PC-9 (cell line): ENCODE measurements around the gene ZNF384. TPM values are rescaled to one million over a fixed set of nuclear protein-coding genes. Genes with fewer than 3 reads are reported as not detected.

ENCODE experiments used
- BruUV-seq: library from RNA; stranded (reverse); fragments of 400-500 nt; replicated peaks from 2 replicates; lab custom pipeline; 2021; lab: Mats Ljungman, UMichigan
- CTCF ChIA-PET: fragments of 300-600 bp; sonication (Branson Sonifier 250); formaldehyde crosslinking; loops from one replicate; lab custom pipeline; 2022; ENCODE audit warnings: antibody characterized with exemption; lab: Charles Lee
- POLR2A ChIA-PET: fragments of 300-600 bp; sonication (Branson Sonifier 250); formaldehyde crosslinking; loops from one replicate; lab custom pipeline; 2022; ENCODE audit warnings: antibody characterized with exemption; ENCODE audit not compliant: unreplicated experiment; lab: Charles Lee
- DNase-seq, 2 experiments: peaks; one replicate each; pipeline versions ENCODE4 v3.0.0 to v3.0.0-alpha.2; 2015 to 2022; ENCODE audit warnings: mixed read lengths in 1 of 2
- H2AFZ ChIP-seq: fragments of 200-600 bp; sonication (generic); 2 replicates; pipeline ENCODE4 v1.8.1; 2017; ENCODE audit warnings: antibody characterized with exemption
- H3F3A ChIP-seq: fragments of 200-600 bp; sonication (generic); 2 replicates; pipeline ENCODE4 v1.8.1; 2017; ENCODE audit warnings: antibody characterized with exemption, mild to moderate bottlenecking, low read depth; ENCODE audit not compliant: insufficient read depth
- H3K27ac ChIP-seq: fragments of 200-600 bp; sonication (generic); 2 replicates; pipeline ENCODE4 v1.6.1; 2016; ENCODE audit warnings: mixed run types
- H3K27me3 ChIP-seq: fragments of 200-600 bp; sonication (generic); 2 replicates; pipeline ENCODE4 v1.6.1; 2016; ENCODE audit warnings: low read depth, mixed run types; ENCODE audit not compliant: insufficient read depth
- H3K36me3 ChIP-seq: fragments of 200-600 bp; sonication (generic); 2 replicates; pipeline ENCODE4 v1.6.1; 2016; ENCODE audit warnings: low read depth, mixed run types
- H3K4me1 ChIP-seq: fragments of 200-600 bp; sonication (generic); replicated peaks from 2 replicates; pipeline ENCODE4 v1.6.1; 2016; ENCODE audit warnings: mixed run types; ENCODE audit not compliant: insufficient read depth
- H3K4me2 ChIP-seq: fragments of 200-600 bp; sonication (generic); 2 replicates; pipeline ENCODE4 v1.6.1; 2017; ENCODE audit warnings: mixed run types
- H3K4me3 ChIP-seq: fragments of 200-600 bp; sonication (generic); 2 replicates; pipeline ENCODE4 v1.6.1; 2016; ENCODE audit warnings: mixed run types
- H3K79me2 ChIP-seq: fragments of 200-600 bp; sonication (generic); 2 replicates; pipeline ENCODE4 v1.6.1; 2017; ENCODE audit warnings: low read depth, mixed run types
- H3K9me2 ChIP-seq: fragments of 200-600 bp; sonication (generic); 2 replicates; pipeline ENCODE4 v1.8.1; 2017; ENCODE audit warnings: mild to moderate bottlenecking; ENCODE audit not compliant: insufficient read depth
- H3K9me3 ChIP-seq: fragments of 200-600 bp; sonication (generic); 2 replicates; pipeline ENCODE4 v1.8.1; 2016; ENCODE audit warnings: low read depth; ENCODE audit not compliant: insufficient read depth
- H4K20me1 ChIP-seq: fragments of 200-600 bp; sonication (generic); 2 replicates; pipeline ENCODE4 v1.8.1; 2017; ENCODE audit not compliant: insufficient read depth
- EZH2 ChIP-seq: fragments of 200-600 bp; sonication (generic); IDR thresholded peaks from 2 replicates; pipeline ENCODE4 v1.8.0; 2017; ENCODE audit warnings: antibody characterized with exemption, low read depth
- intact Hi-C: fragments of 100-400 bp; cut with micrococcal nuclease; formaldehyde crosslinking; loops from one replicate; pipeline ENCODE4 v1.10.0; 2022; ENCODE audit not compliant: unreplicated experiment
- total RNA-seq: library from RNA; stranded (reverse); gene quantifications from 2 replicates; pipeline ENCODE4 v1.2.3, GENCODE V29; 2021
- TF ChIP-seq, protein P1 (sequence below): fragments of 200-600 bp; sonication (generic); conservative IDR thresholded peaks from 2 replicates; pipeline ENCODE4 v1.6.1; 2017; ENCODE audit warnings: mixed run types, antibody characterized with exemption, mild to moderate bottlenecking, moderate library complexity

The ZNF384 gene
- total RNA-seq, 1 experiment from 2014 or later: 106 TPM

DNA sequence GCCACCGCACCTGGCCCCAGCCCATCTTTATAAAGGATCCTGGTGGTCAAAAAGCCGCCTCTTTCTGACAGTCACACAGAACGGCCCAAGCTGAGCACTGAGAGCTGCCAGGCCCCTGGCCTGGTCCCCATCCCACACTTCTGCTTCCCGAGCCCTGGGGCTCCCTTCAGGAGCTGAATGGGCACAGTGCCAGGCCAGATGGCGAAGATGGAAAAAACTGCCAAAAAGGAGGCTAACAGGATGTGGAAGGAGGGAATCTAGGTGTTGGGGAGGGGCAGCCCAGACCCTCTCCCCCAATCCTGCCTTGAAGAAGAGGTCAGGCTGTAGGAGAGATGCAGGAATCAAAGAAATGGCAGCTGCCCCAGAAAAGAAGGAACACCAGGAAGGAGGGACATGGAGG is 58.4 kb downstream of the ZNF384 start:
- BruUV-seq: no TSS peak
- H3K4me3 ChIP-seq: no peak overlapping the region
- H3K79me2 ChIP-seq: no peaks in the 10 kb centered on the region
- ChIA-PET CTCF (interaction anchor here (0.6 kb wide), 1 partner anchor 181 kb away, joined by 5 read pairs; no protein-coding TSS in a partner anchor), POLR2A (interaction anchor here (0.7 kb wide), 1 partner anchor 17 kb away, joined by 11 read pairs; no protein-coding TSS in a partner anchor)
- H3K27ac ChIP-seq: no peak overlapping the region
- no peaks in the 10 kb centered on the region for H3K9me3 ChIP-seq
- peaks cover 6% of the 10 kb centered on the region; the same call in 1 of the 2 replicates for H3F3A ChIP-seq
- peaks cover 10% of the 10 kb centered on the region; the same call in 1 of the 2 replicates for H3K4me1 ChIP-seq
- H3K9me2 ChIP-seq: no peaks in the 10 kb centered on the region
- no peak overlapping the region for H2AFZ ChIP-seq
- no peaks in the 10 kb centered on the region for H3K27me3 ChIP-seq
- no peak for TF ChIP-seq EZH2
- TF ChIP-seq, protein P1, sequence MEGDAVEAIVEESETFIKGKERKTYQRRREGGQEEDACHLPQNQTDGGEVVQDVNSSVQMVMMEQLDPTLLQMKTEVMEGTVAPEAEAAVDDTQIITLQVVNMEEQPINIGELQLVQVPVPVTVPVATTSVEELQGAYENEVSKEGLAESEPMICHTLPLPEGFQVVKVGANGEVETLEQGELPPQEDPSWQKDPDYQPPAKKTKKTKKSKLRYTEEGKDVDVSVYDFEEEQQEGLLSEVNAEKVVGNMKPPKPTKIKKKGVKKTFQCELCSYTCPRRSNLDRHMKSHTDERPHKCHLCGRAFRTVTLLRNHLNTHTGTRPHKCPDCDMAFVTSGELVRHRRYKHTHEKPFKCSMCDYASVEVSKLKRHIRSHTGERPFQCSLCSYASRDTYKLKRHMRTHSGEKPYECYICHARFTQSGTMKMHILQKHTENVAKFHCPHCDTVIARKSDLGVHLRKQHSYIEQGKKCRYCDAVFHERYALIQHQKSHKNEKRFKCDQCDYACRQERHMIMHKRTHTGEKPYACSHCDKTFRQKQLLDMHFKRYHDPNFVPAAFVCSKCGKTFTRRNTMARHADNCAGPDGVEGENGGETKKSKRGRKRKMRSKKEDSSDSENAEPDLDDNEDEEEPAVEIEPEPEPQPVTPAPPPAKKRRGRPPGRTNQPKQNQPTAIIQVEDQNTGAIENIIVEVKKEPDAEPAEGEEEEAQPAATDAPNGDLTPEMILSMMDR: no peak
- intact Hi-C loops: no loop called here
- no peaks in the 10 kb centered on the region for H4K20me1 ChIP-seq
- no peak overlapping the region for H3K4me2 ChIP-seq
- no peak for DNase-seq
- H3K36me3 ChIP-seq: no peaks in the 10 kb centered on the region

DNA sequence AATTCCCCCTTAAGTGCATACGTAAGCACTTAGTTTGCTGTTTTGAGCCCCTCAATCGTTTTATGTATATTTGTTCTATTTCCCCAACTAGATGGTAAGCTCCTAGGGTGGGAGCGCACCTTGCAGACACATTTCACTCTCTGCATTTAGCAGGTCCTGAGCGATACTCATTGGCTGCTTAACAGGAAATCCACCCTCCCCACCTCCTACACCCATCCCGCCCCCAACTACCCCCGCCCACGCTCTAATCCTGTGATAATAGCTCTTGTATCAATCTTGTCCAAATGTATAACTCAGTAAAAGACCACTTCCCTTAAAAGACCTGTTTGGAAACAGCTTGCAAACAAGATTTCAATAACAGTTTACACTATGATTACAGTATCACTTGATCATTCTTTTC is 61.6 kb downstream of the ZNF384 start:
- H3F3A ChIP-seq: peaks cover 6% of the 10 kb centered on the region; the same call in 1 of the 2 replicates
- H3K9me2 ChIP-seq: no peaks in the 10 kb centered on the region
- no peaks in the 10 kb centered on the region for H3K36me3 ChIP-seq
- no peaks in the 10 kb centered on the region for H3K9me3 ChIP-seq
- CTCF ChIA-PET: no interaction called here
- no TSS peak for BruUV-seq
- no peak for DNase-seq
- no peak overlapping the region for H2AFZ ChIP-seq
- TF ChIP-seq, protein P1: no peak
- no peak for TF ChIP-seq EZH2
- H3K4me1 ChIP-seq: no peaks in the 10 kb centered on the region
- no peaks in the 10 kb centered on the region for H4K20me1 ChIP-seq
- no peaks in the 10 kb centered on the region for H3K27me3 ChIP-seq
- no peaks in the 10 kb centered on the region for H3K79me2 ChIP-seq
- H3K4me2 ChIP-seq: no peak overlapping the region
- H3K27ac ChIP-seq: no peak overlapping the region
- POLR2A ChIA-PET: no interaction called here
- no peak overlapping the region for H3K4me3 ChIP-seq
- intact Hi-C loops: no loop called here

DNA sequence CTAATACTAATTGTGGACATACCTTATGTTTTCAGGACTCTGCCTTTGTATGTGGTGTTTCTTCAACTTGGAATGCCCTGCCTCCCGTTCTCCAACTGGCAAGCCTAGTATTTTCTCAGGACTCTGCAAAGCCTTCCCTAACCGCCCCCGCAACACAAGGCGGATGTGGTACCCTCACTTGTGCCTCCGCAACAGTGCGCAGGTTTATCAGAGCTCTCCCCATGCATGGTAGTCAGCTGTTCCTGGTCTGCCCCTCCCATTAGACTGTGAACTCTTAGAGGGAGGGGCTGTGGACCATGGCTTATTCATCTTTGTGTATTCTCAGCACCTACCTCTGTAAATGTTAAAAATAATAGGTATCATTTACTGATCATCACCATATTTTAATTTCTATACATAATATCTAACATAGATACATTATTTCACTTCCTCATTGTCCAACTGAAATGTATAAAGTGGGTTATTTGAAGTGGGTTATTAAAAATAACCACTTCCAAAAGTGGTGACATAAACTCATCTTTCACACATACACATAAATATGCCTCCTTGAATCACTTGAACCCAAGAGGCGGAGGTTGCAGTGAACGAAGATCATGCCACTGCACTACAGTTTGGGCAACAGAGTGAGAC is 62.4 kb downstream of the ZNF384 start:
- H3K4me2 ChIP-seq: no peak overlapping the region
- no peaks in the 10 kb centered on the region for H3K9me3 ChIP-seq
- peaks cover 6% of the 10 kb centered on the region; the same call in 1 of the 2 replicates for H3F3A ChIP-seq
- H3K9me2 ChIP-seq: no peaks in the 10 kb centered on the region
- no peaks in the 10 kb centered on the region for H3K4me1 ChIP-seq
- DNase-seq: no peak
- ChIA-PET CTCF (no interaction called here), POLR2A (no interaction called here)
- no peak for TF ChIP-seq EZH2
- TF ChIP-seq, protein P1: no peak
- H2AFZ ChIP-seq: no peak overlapping the region
- intact Hi-C loops: no loop called here
- no TSS peak for BruUV-seq
- no peak overlapping the region for H3K27ac ChIP-seq
- H4K20me1 ChIP-seq: no peaks in the 10 kb centered on the region
- no peaks in the 10 kb centered on the region for H3K27me3 ChIP-seq
- H3K79me2 ChIP-seq: no peaks in the 10 kb centered on the region
- H3K4me3 ChIP-seq: no peak overlapping the region
- H3K36me3 ChIP-seq: no peaks in the 10 kb centered on the region
